Neural progenitor cell (in vitro differentiated cells): Measurements from ENCODE around the gene EYA4.

ENCODE experiments used
- EZH2phosphoT487 ChIP-seq: fragments of 200-600 bp; sonication (generic); IDR thresholded peaks from 2 replicates; pipeline ENCODE4 v1.6.1; 2017; ENCODE audit warnings: antibody characterized with exemption
- TF ChIP-seq, protein P1 (sequence below): fragments of 200-600 bp; sonication (generic); IDR thresholded peaks from 2 replicates; pipeline ENCODE4 v1.5.1; 2017; ENCODE audit warnings: antibody characterized with exemption, mild to moderate bottlenecking

GRCh38 chr6:133408543-133408942 is 167.4 kb downstream of the EYA4 start:
- TF ChIP-seq, protein P1, sequence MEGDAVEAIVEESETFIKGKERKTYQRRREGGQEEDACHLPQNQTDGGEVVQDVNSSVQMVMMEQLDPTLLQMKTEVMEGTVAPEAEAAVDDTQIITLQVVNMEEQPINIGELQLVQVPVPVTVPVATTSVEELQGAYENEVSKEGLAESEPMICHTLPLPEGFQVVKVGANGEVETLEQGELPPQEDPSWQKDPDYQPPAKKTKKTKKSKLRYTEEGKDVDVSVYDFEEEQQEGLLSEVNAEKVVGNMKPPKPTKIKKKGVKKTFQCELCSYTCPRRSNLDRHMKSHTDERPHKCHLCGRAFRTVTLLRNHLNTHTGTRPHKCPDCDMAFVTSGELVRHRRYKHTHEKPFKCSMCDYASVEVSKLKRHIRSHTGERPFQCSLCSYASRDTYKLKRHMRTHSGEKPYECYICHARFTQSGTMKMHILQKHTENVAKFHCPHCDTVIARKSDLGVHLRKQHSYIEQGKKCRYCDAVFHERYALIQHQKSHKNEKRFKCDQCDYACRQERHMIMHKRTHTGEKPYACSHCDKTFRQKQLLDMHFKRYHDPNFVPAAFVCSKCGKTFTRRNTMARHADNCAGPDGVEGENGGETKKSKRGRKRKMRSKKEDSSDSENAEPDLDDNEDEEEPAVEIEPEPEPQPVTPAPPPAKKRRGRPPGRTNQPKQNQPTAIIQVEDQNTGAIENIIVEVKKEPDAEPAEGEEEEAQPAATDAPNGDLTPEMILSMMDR, result no peak
- no peak for TF ChIP-seq EZH2phosphoT487
